Endothelial cell of umbilical vein (primary cell): ENCODE measurements around the gene PRUNE1. TPM values are rescaled to one million over a fixed set of nuclear protein-coding genes. Genes with fewer than 3 reads are reported as not detected.

Experiments
- BruUV-seq: library from RNA; stranded (reverse); fragments of 400-500 nt; replicated peaks from 2 replicates; lab custom pipeline; 2021; lab: Mats Ljungman, UMichigan
- CTCF ChIA-PET: fragments of 300-600, 350-600 bp; sonication (Branson Sonifier 250); formaldehyde crosslinking; loops from one replicate; lab custom pipeline; 2021; ENCODE audit warnings: antibody characterized with exemption, inconsistent platforms; lab: Charles Lee
- POLR2A ChIA-PET: fragments of 300-600, 350-600 bp; sonication (Branson Sonifier 250); formaldehyde crosslinking; loops from one replicate; lab custom pipeline; 2021; ENCODE audit warnings: antibody characterized with exemption, inconsistent platforms; lab: Charles Lee
- DNase-seq: peaks from one replicate; pipeline ENCODE4 v3.0.0-alpha.2; 2011; ENCODE audit warnings: low read depth, low spot score
- FAIRE-seq: peaks from 2 replicates; lab custom pipeline; 2011; peaks lifted over from hg19 to GRCh38; lab: Jason Lieb, UNC
- H2AFZ ChIP-seq: 2 replicates; pipeline ENCODE4 v1.6.0; 2012; ENCODE audit warnings: low read depth, low read length, control low read depth, inconsistent platforms
- H3K27ac ChIP-seq: 2 replicates; pipeline ENCODE4 v1.5.1; 2011; ENCODE audit warnings: low read depth, mild to moderate bottlenecking, control low read depth, low read length, moderate library complexity; ENCODE audit not compliant: insufficient read depth
- H3K27me3 ChIP-seq, 2 experiments: 2 replicates each; pipeline versions ENCODE4 v1.6.0 to v1.6.1; 2011; ENCODE audit warnings: low read length in 2 of 2, mixed read lengths in 1 of 2; ENCODE audit not compliant: control insufficient read depth in 2 of 2, insufficient read depth in 2 of 2
- H3K36me3 ChIP-seq, 2 experiments: 2 replicates in 1 of 2; 3 replicates in 1 of 2; pipeline ENCODE4 v1.5.1; 2011; ENCODE audit warnings: low read length in 2 of 2, mild to moderate bottlenecking in 1 of 2, moderate library complexity in 1 of 2; ENCODE audit not compliant: control insufficient read depth in 2 of 2, insufficient read depth in 2 of 2; ENCODE audit errors: extremely low read depth in 1 of 2
- H3K4me1 ChIP-seq: 3 replicates; pipeline ENCODE4 v1.5.1; 2011; ENCODE audit warnings: mild to moderate bottlenecking, low read length; ENCODE audit not compliant: control insufficient read depth, insufficient read depth; ENCODE audit errors: extremely low read depth
- H3K4me2 ChIP-seq: 2 replicates; pipeline ENCODE4 v1.6.1; 2011; ENCODE audit warnings: low read length, control low read depth, mixed read lengths; ENCODE audit not compliant: insufficient read depth
- H3K4me3 ChIP-seq, 3 experiments: fragments of 200-600 bp in 1 of 3; sonication (generic), shearing (Covaris generic) in 1 of 3; replicated peaks in 1 of 3; 2 replicates each; pipeline ENCODE4 v1.5.1; 2011 to 2016; ENCODE audit warnings: control low read depth in 3 of 3, low read length in 3 of 3, mild to moderate bottlenecking in 2 of 3, inconsistent platforms in 1 of 3, low read depth in 1 of 3, moderate library complexity in 1 of 3; ENCODE audit not compliant: insufficient read depth in 1 of 3
- H3K79me2 ChIP-seq: 2 replicates; pipeline ENCODE4 v1.6.0; 2012; ENCODE audit warnings: low read length, inconsistent platforms; ENCODE audit not compliant: control insufficient read depth, insufficient read depth
- H3K9ac ChIP-seq: replicated peaks from 2 replicates; pipeline ENCODE3; 2011; ENCODE audit warnings: low read length, control low read depth; ENCODE audit not compliant: insufficient read depth; ENCODE audit errors: extremely low read depth
- H3K9me1 ChIP-seq: replicated peaks from 3 replicates; pipeline ENCODE4 v1.6.0; 2011; ENCODE audit warnings: mild to moderate bottlenecking, low read length; ENCODE audit not compliant: control insufficient read depth, insufficient read depth; ENCODE audit errors: extremely low read depth
- H3K9me3 ChIP-seq: replicated peaks from 2 replicates; pipeline ENCODE4 v1.5.1; 2012; ENCODE audit warnings: low read length, inconsistent platforms; ENCODE audit not compliant: control insufficient read depth, insufficient read depth
- H4K20me1 ChIP-seq: replicated peaks from 2 replicates; pipeline ENCODE3; 2011; ENCODE audit warnings: mild to moderate bottlenecking, low read length; ENCODE audit not compliant: control insufficient read depth, insufficient read depth; ENCODE audit errors: extremely low read depth
- CTCF ChIP-seq, 2 donors: IDR thresholded peaks; 1 replicate in 1 of 2; 2 replicates in 1 of 2; pipeline ENCODE4 v1.5.1; 2011; ENCODE audit warnings: low read length in 2 of 2, mild to moderate bottlenecking in 2 of 2, moderate library complexity in 2 of 2, control low read depth in 1 of 2, inconsistent platforms in 1 of 2, low read depth in 1 of 2; ENCODE audit not compliant: insufficient read depth in 1 of 2; ENCODE audit errors: extremely low read depth in 1 of 2
- EZH2 ChIP-seq: IDR thresholded peaks from 2 replicates; pipeline ENCODE4 v1.6.1; 2012; ENCODE audit warnings: borderline replicate concordance, low read depth, mild to moderate bottlenecking, moderate library complexity, low read length, inconsistent platforms; ENCODE audit not compliant: severe bottlenecking
- FOS ChIP-seq: IDR thresholded peaks from 2 replicates; pipeline ENCODE4 v1.6.1; 2011; ENCODE audit warnings: mild to moderate bottlenecking, low read length, moderate library complexity, borderline replicate concordance; ENCODE audit not compliant: insufficient read depth
- GATA2 ChIP-seq: IDR thresholded peaks from 2 replicates; pipeline ENCODE4 v1.7.0; 2011; ENCODE audit warnings: low read depth, mild to moderate bottlenecking, moderate library complexity, mixed read lengths, low read length; ENCODE audit not compliant: insufficient read length, insufficient read depth
- JUN ChIP-seq: IDR thresholded peaks from 2 replicates; pipeline ENCODE4 v1.6.1; 2011; ENCODE audit warnings: borderline replicate concordance, low read depth; ENCODE audit not compliant: insufficient read length, insufficient read depth
- MAX ChIP-seq: IDR thresholded peaks from 2 replicates; pipeline ENCODE4 v1.6.1; 2011; ENCODE audit not compliant: insufficient read depth, insufficient read length
- MYC ChIP-seq: IDR thresholded peaks from one replicate; pipeline ENCODE4 v1.6.1; 2011; ENCODE audit warnings: mild to moderate bottlenecking, low read depth, low read length
- POLR2A ChIP-seq: IDR thresholded peaks from 2 replicates; pipeline ENCODE4 v1.6.1; 2012; ENCODE audit warnings: low read depth, mild to moderate bottlenecking, control low read depth, low read length
- POLR2AphosphoS5 ChIP-seq: IDR thresholded peaks from 2 replicates; pipeline ENCODE4 v1.6.1; 2012; ENCODE audit warnings: low read depth, mild to moderate bottlenecking, control low read depth, low read length, moderate library complexity; ENCODE audit not compliant: insufficient read depth
- dilution Hi-C: fragments of 300-500 bp; cut with MboI; formaldehyde crosslinking; loops from one replicate; pipeline ENCODE4 v1.15.0; 2019; ENCODE audit warnings: low sequenced_read_pairs; ENCODE audit not compliant: extremely low pct_ligation_motif_present
- intact Hi-C: fragments of 100-400 bp; cut with micrococcal nuclease; formaldehyde crosslinking; loops from one replicate; pipeline ENCODE4 v1.10.0; 2022
- polyA plus RNA-seq, 4 experiments: library from polyadenylated mRNA; depleted of rRNA in 3 of 4; stranded (reverse) in 3 of 4; unstranded in 1 of 4; fragments of >200 nt; gene quantifications; 2 replicates each; pipeline versions ENCODE4 v1.2.1 to v1.2.3, GENCODE V29; 2011 to 2012; ENCODE audit warnings: missing spikeins in 1 of 4
- total RNA-seq: library from RNA; stranded (reverse); gene quantifications from 2 replicates; pipeline ENCODE4 v1.2.3, GENCODE V29; 2021

PRUNE1 gene
- total and polyA plus RNA-seq, 2 donors (not counting 3 experiments of a cell fraction or from before 2014, with no cell fraction given), result 8.6 to 17.5 TPM

- H3K36me3 ChIP-seq, result peaks cover 0 to 11% of the 10 kb centered on the region in 2 experiments
- H3K4me1 ChIP-seq, result peaks cover 11% of the 10 kb centered on the region
- H3K9me1 ChIP-seq, result no peaks in the 10 kb centered on the region
- TF ChIP-seq CTCF (IDR thresholded peaks at IDR 0.05; ENCODE audit: extremely low read depth in 1 of 2, insufficient read depth in 1 of 2, low read depth in 1 of 2, low read length in 2 of 2), result peak; percentile 57 to 68
- TF ChIP-seq POLR2AphosphoS5, result no peak
- no peak overlapping the region for H3K27ac ChIP-seq
- no TSS peak for BruUV-seq
- DNase-seq, result no peak
- H2AFZ ChIP-seq, result peak overlapping the region; percentile 15
- no peaks in the 10 kb centered on the region for H3K79me2 ChIP-seq
- H3K4me2 ChIP-seq, result no peak overlapping the region
- ChIA-PET CTCF (interaction anchor here (0.6 to 12.3 kb wide), 42 partner anchors 10 to 1049 kb away, joined by 3 to 278 read pairs (median 4); partner anchors contain the start of genes ANXA9, BNIPL, C1orf56 and CERS2), POLR2A (interaction anchor here (0.9 kb wide), 1 partner anchor 11 kb away, joined by 4 read pairs; the partner anchor contains the start of gene MINDY1)
- H3K9ac ChIP-seq, result no peak overlapping the region
- no peaks in the 10 kb centered on the region for H3K27me3 ChIP-seq
- dilution Hi-C loops, result no loop called here
- intact Hi-C loops, result loop anchor here (1.0 kb wide), 1 partner anchor 17 kb away; no protein-coding TSS in a partner anchor
- H3K4me3 ChIP-seq, result no peak overlapping the region
- H3K9me3 ChIP-seq, result no peaks in the 10 kb centered on the region
- H4K20me1 ChIP-seq, result no peaks in the 10 kb centered on the region
- FAIRE-seq, result peak; percentile 89
These were observed 12.4 kb upstream of the PRUNE1 start for GRCh38 chr1:150995896-150996295.

GRCh38 chr1:150997126-150997872 is 10.9 kb upstream of the PRUNE1 start:
- Histone ChIP-seq H3K9me3 (no peaks in the 10 kb centered on the region), H3K4me2 (no peak overlapping the region), H3K27ac (no peak overlapping the region), H3K9me1 (no peaks in the 10 kb centered on the region), H3K4me3 (no peak overlapping the region), H3K79me2 (no peaks in the 10 kb centered on the region), H3K27me3 (no peaks in the 10 kb centered on the region), H3K9ac (no peak overlapping the region), H4K20me1 (no peaks in the 10 kb centered on the region), H3K4me1 (peaks cover 11% of the 10 kb centered on the region), H2AFZ (no peak overlapping the region), H3K36me3 (peaks cover 0 to 11% of the 10 kb centered on the region in 2 experiments)
- ChIA-PET POLR2A (interaction anchor here (0.8 kb wide), 1 partner anchor 9 kb away, joined by 3 read pairs; the partner anchor contains the start of gene MINDY1), CTCF (interaction anchor here (1.1 to 12.3 kb wide), 7 partner anchors 9 to 742 kb away, joined by 3 to 278 read pairs (median 8); partner anchors contain the start of genes ANXA9, CERS2 and MINDY1)
- no peak for DNase-seq
- no TSS peak for BruUV-seq
- TF ChIP-seq POLR2A (no peak), GATA2 (no peak), MAX (no peak), FOS (no peak), EZH2 (no peak), POLR2AphosphoS5 (no peak), MYC (no peak), CTCF (IDR thresholded peaks at IDR 0.05; ENCODE audit: extremely low read depth in 1 of 2, insufficient read depth in 1 of 2, low read depth in 1 of 2, low read length in 2 of 2) (no peak), JUN (no peak)
- FAIRE-seq, result no peak
- dilution Hi-C loops, result no loop called here
- intact Hi-C loops, result no loop called here
